Cerebellar cortex (tissue), 1 donor: ENCODE measurements around the gene RAD51B.

Experiments used
- DNase-seq: peaks from one replicate; pipeline ENCODE4 v3.0.0-alpha.2; 2015; ENCODE audit warnings: low spot score

Gene RAD51B

GRCh38 chr14:68464711-68465110 is 645.1 kb downstream of the RAD51B start:
- DNase-seq = no peak

- no peak for DNase-seq
Observed at GRCh38 chr14:68466491-68466977, 647.0 kb downstream of the RAD51B start.

- DNase-seq = no peak
Observed at GRCh38 chr14:68467425-68467824, 647.8 kb downstream of the RAD51B start.

- no peak for DNase-seq
Observed at GRCh38 chr14:68468437-68469207, 649.0 kb downstream of the RAD51B start.

GRCh38 chr14:68469208-68469713 is 649.7 kb downstream of the RAD51B start:
- no peak for DNase-seq

- no peak for DNase-seq
Observed at GRCh38 chr14:68470361-68470760, 650.8 kb downstream of the RAD51B start.

GRCh38 chr14:68471029-68471963 is 651.7 kb downstream of the RAD51B start:
- DNase-seq = no peak

- no peak for DNase-seq
Observed at GRCh38 chr14:68471964-68472508, 652.5 kb downstream of the RAD51B start.

- DNase-seq = no peak
Observed at GRCh38 chr14:68473069-68473468, 653.5 kb downstream of the RAD51B start.

- no peak for DNase-seq
Observed at GRCh38 chr14:68473794-68474193, 654.2 kb downstream of the RAD51B start.

- DNase-seq = no peak
Observed at GRCh38 chr14:68474741-68475140, 655.2 kb downstream of the RAD51B start.

- no peak for DNase-seq
Observed at GRCh38 chr14:68475802-68476201, 656.2 kb downstream of the RAD51B start.

GRCh38 chr14:68476212-68477109 is 656.9 kb downstream of the RAD51B start:
- no peak for DNase-seq

- DNase-seq = no peak
Observed at GRCh38 chr14:68477110-68477455, 657.5 kb downstream of the RAD51B start.

GRCh38 chr14:68477461-68478085 is 658.0 kb downstream of the RAD51B start:
- no peak for DNase-seq

GRCh38 chr14:68479247-68479646 is 659.7 kb downstream of the RAD51B start:
- DNase-seq = no peak

GRCh38 chr14:68482018-68482417 is 662.4 kb downstream of the RAD51B start:
- DNase-seq = no peak

GRCh38 chr14:68482772-68483395 is 663.3 kb downstream of the RAD51B start:
- DNase-seq = no peak

- no peak for DNase-seq
Observed at GRCh38 chr14:68486033-68486732, 666.6 kb downstream of the RAD51B start.

GRCh38 chr14:68486809-68487208 is 667.2 kb downstream of the RAD51B start:
- no peak for DNase-seq
